ENCODE measurements around the gene DSC2. TPM values are rescaled to one million over a fixed set of nuclear protein-coding genes. Genes with fewer than 3 reads are reported as not detected.
"Not testable (repeated sequence)": the region's sequence is repeated elsewhere in the genome, so short reads cannot be mapped to it uniquely, and the experiment has no call there.

Gene DSC2
- total RNA-seq, 1 experiment from 2014 or later: 2.7 TPM

DNA sequence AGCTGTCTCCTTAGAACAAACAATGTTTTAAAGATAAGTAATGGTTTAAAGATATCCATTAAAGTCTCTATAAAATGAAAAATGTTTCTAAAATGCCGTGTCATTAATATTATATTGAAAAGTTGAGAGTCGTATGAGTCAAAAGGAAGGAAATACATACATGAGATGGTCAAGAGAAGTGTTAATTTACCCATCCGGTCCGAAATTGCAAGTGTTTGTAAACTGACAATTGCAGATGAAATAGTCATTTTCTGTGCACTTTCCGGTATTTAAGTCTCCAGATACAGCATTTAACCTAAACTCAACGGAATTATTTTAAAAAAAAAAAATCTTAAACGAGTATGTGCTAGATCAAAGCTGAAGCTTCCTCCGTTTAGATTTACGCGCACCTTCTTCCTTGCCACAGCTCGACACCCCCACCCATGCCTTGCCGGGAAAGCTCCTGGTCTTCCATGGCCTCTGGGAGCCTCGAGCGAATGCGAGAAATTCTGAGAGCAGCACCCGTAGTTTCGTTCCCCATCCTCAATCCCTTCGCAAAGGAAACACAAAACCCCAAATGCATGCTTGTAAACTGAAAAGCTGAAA lies 61.4 kb downstream of the DSC2 start:
- POLR2A ChIA-PET: no interaction called here

DNA sequence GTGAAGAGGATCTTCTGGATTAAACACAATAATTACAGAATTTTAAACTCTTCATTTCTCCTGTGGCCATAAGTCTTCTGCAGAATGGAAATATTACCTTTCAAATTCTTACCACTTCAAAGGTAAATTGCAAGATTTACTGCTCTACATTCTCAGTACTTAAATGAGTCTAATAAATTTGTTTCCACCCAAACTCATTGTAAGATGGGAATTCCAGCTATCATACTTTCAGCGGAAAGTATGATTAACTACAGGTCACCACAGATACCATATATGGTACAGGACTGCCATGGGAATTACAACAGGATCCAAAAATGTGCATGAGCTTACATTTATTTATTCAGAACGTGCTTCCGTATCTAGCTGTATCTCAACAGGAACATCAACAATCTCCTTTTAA lies 62.8 kb downstream of the DSC2 start:
- intact Hi-C loops (cut with micrococcal nuclease; ENCODE audit: unreplicated experiment): no loop called here
- in situ Hi-C loops (cut with HindIII; ENCODE audit: low pct_unique_long_range_greater_than_20kb, low sequenced_read_pairs): no loop called here
- Histone ChIP-seq H3K36me3 (ENCODE audit: control insufficient read depth, insufficient read depth, low read length) (no peaks in the 10 kb centered on the region; the same call in 1 of the 2 replicates), H3K9me3 (ENCODE audit: control insufficient read depth, insufficient read depth, low read depth, low read length) (no peaks in the 10 kb centered on the region), H3K27ac (ENCODE audit: low read length) (no peak overlapping the region), H3K27me3 (ENCODE audit: control insufficient read depth, insufficient read depth, low read length) (peaks cover 8% of the 10 kb centered on the region), H3K4me1 (ENCODE audit: control insufficient read depth, insufficient read depth, low read length) (no peaks in the 10 kb centered on the region), H3K4me3 (ENCODE audit: low read depth in 2 of 2, low read length in 2 of 2) (no peak overlapping the region)
- POLR2A ChIA-PET: no interaction called here
- TF ChIP-seq SIN3A (IDR thresholded peaks at IDR 0.05; ENCODE audit: borderline replicate concordance, insufficient read depth, low read depth, low read length) (no peak), POLR2AphosphoS5 (IDR thresholded peaks at IDR 0.05; ENCODE audit: low read depth, low read length) (no peak)
- TF ChIP-seq, protein P1, sequence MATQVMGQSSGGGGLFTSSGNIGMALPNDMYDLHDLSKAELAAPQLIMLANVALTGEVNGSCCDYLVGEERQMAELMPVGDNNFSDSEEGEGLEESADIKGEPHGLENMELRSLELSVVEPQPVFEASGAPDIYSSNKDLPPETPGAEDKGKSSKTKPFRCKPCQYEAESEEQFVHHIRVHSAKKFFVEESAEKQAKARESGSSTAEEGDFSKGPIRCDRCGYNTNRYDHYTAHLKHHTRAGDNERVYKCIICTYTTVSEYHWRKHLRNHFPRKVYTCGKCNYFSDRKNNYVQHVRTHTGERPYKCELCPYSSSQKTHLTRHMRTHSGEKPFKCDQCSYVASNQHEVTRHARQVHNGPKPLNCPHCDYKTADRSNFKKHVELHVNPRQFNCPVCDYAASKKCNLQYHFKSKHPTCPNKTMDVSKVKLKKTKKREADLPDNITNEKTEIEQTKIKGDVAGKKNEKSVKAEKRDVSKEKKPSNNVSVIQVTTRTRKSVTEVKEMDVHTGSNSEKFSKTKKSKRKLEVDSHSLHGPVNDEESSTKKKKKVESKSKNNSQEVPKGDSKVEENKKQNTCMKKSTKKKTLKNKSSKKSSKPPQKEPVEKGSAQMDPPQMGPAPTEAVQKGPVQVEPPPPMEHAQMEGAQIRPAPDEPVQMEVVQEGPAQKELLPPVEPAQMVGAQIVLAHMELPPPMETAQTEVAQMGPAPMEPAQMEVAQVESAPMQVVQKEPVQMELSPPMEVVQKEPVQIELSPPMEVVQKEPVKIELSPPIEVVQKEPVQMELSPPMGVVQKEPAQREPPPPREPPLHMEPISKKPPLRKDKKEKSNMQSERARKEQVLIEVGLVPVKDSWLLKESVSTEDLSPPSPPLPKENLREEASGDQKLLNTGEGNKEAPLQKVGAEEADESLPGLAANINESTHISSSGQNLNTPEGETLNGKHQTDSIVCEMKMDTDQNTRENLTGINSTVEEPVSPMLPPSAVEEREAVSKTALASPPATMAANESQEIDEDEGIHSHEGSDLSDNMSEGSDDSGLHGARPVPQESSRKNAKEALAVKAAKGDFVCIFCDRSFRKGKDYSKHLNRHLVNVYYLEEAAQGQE (IDR thresholded peaks at IDR 0.05; ENCODE audit: insufficient read depth in 1 of 2, low read depth in 2 of 2, low read length in 1 of 2): no peak
- TF ChIP-seq, protein P2, sequence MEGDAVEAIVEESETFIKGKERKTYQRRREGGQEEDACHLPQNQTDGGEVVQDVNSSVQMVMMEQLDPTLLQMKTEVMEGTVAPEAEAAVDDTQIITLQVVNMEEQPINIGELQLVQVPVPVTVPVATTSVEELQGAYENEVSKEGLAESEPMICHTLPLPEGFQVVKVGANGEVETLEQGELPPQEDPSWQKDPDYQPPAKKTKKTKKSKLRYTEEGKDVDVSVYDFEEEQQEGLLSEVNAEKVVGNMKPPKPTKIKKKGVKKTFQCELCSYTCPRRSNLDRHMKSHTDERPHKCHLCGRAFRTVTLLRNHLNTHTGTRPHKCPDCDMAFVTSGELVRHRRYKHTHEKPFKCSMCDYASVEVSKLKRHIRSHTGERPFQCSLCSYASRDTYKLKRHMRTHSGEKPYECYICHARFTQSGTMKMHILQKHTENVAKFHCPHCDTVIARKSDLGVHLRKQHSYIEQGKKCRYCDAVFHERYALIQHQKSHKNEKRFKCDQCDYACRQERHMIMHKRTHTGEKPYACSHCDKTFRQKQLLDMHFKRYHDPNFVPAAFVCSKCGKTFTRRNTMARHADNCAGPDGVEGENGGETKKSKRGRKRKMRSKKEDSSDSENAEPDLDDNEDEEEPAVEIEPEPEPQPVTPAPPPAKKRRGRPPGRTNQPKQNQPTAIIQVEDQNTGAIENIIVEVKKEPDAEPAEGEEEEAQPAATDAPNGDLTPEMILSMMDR (IDR thresholded peaks at IDR 0.05): no peak
- no TSS peak for BruUV-seq (replicated peaks)
- no peak for ATAC-seq
- no peak for DNase-seq (ENCODE audit: low read depth, low spot score)
- CTCF ChIA-PET: no interaction called here

More for the DNA sequence above, 61.4 kb downstream of the DSC2 start:
- no peaks in the 10 kb centered on the region; the same call in 1 of the 2 replicates for H3K36me3 ChIP-seq (ENCODE audit: control insufficient read depth, insufficient read depth, low read length)
- H3K4me1 ChIP-seq (ENCODE audit: control insufficient read depth, insufficient read depth, low read length): no peaks in the 10 kb centered on the region
- no peak overlapping the region for H3K27ac ChIP-seq (ENCODE audit: low read length)
- in situ Hi-C loops (cut with HindIII; ENCODE audit: low pct_unique_long_range_greater_than_20kb, low sequenced_read_pairs): no loop called here
- ATAC-seq (no peak), DNase-seq (ENCODE audit: low read depth, low spot score) (no peak)
- TF ChIP-seq POLR2AphosphoS5 (IDR thresholded peaks at IDR 0.05; ENCODE audit: low read depth, low read length): no peak
- no peaks in the 10 kb centered on the region for H3K9me3 ChIP-seq (ENCODE audit: control insufficient read depth, insufficient read depth, low read depth, low read length)
- no TSS peak for BruUV-seq (replicated peaks)
- peaks cover 8% of the 10 kb centered on the region for H3K27me3 ChIP-seq (ENCODE audit: control insufficient read depth, insufficient read depth, low read length)
- no peak overlapping the region for H3K4me3 ChIP-seq (ENCODE audit: low read depth in 2 of 2, low read length in 2 of 2)
- intact Hi-C loops (cut with micrococcal nuclease; ENCODE audit: unreplicated experiment): no loop called here
- CTCF ChIA-PET: no interaction called here

DNA sequence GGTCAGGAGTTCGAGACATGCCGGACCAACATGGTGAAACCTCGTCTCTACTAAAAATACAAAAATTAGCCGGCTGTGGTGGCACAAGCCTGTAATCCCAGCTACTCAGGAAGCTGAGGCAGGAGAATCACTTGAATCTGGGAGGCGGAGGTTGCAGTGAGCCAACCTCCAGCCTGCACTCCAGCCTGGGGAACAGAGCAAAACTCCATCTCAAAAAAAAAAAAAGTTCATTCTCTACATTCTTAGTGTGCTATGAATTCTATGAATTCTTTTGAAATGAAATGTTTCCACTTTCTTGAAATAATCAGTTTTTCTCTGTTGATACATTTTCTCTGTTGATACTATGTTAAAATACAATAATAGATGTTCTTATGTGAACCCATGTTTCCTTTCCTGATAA lies 64.5 kb downstream of the DSC2 start:
- ATAC-seq; DNase-seq (ENCODE audit: low read depth, low spot score); H3K4me1 ChIP-seq (ENCODE audit: control insufficient read depth, insufficient read depth, low read length); H3K27ac ChIP-seq (ENCODE audit: low read length); intact Hi-C loops (cut with micrococcal nuclease; ENCODE audit: unreplicated experiment); in situ Hi-C loops (cut with HindIII; ENCODE audit: low pct_unique_long_range_greater_than_20kb, low sequenced_read_pairs); H3K27me3 ChIP-seq (ENCODE audit: control insufficient read depth, insufficient read depth, low read length); BruUV-seq (replicated peaks); H3K4me3 ChIP-seq (ENCODE audit: low read depth in 2 of 2, low read length in 2 of 2); H3K9me3 ChIP-seq (ENCODE audit: control insufficient read depth, insufficient read depth, low read depth, low read length); POLR2A ChIA-PET; CTCF ChIA-PET; H3K36me3 ChIP-seq (ENCODE audit: control insufficient read depth, insufficient read depth, low read length): not testable (repeated sequence)
